ENCODE results near the gene C10orf90. TPM values are rescaled to one million over a fixed set of nuclear protein-coding genes. Genes with fewer than 3 reads are reported as not detected.

The C10orf90 gene
- total and polyA plus RNA-seq, 11 donors = not detected

GRCh38 chr10:126659750-126660149 is 10.7 kb downstream of the C10orf90 start:
- no peaks in the 10 kb centered on the region for H3K36me3 ChIP-seq
- intact Hi-C loops (cut with DNase I) = no loop called here
- WGBS, 4 donors = 58 to 69% (median 65%) methylated on average over 4 of the region's 4 CpGs
- H3K27me3 ChIP-seq = peaks cover 0 to 5% (median 0%) of the 10 kb centered on the region in 9 donors
- no peak overlapping the region for H3K4me3 ChIP-seq
- no peak overlapping the region for H3K27ac ChIP-seq
- H3K4me1 ChIP-seq = peaks cover 0 to 15% (median 0%) of the 10 kb centered on the region in 12 donors
- TF ChIP-seq, protein P1, sequence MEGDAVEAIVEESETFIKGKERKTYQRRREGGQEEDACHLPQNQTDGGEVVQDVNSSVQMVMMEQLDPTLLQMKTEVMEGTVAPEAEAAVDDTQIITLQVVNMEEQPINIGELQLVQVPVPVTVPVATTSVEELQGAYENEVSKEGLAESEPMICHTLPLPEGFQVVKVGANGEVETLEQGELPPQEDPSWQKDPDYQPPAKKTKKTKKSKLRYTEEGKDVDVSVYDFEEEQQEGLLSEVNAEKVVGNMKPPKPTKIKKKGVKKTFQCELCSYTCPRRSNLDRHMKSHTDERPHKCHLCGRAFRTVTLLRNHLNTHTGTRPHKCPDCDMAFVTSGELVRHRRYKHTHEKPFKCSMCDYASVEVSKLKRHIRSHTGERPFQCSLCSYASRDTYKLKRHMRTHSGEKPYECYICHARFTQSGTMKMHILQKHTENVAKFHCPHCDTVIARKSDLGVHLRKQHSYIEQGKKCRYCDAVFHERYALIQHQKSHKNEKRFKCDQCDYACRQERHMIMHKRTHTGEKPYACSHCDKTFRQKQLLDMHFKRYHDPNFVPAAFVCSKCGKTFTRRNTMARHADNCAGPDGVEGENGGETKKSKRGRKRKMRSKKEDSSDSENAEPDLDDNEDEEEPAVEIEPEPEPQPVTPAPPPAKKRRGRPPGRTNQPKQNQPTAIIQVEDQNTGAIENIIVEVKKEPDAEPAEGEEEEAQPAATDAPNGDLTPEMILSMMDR (IDR thresholded peaks at IDR 0.05) = no peak
- TF ChIP-seq POLR2A (IDR thresholded peaks at IDR 0.05) = no peak
- DNase-seq (no peak), ATAC-seq (no peak)
- H3K9me3 ChIP-seq = no peaks in the 10 kb centered on the region

DNA sequence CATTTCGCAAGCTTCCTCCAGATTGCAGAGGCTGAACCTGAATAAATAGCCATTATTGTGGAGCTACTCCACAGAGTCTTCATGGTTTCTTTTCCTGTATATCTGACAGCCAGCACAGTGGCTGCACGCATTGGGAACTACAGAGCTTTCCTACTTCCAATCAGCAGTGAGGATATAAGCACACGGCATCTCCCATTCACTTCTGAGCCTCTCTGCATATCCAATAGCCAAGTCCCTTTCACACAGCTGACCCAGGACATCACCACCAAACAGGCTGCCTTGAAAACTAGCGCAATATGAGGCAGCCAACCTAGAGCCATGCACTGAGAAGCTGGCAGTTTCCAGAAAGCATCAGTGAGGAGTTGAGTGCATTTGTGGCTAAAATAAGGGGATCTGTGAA is 11.6 kb downstream of the C10orf90 start:
- no peak overlapping the region for H3K4me3 ChIP-seq
- peaks cover 0 to 5% (median 0%) of the 10 kb centered on the region in 9 donors for H3K27me3 ChIP-seq
- H3K9me3 ChIP-seq = no peaks in the 10 kb centered on the region
- TF ChIP-seq POLR2A (IDR thresholded peaks at IDR 0.05) = no peak
- TF ChIP-seq, protein P1 (IDR thresholded peaks at IDR 0.05) = no peak
- ATAC-seq (no peak), DNase-seq (no peak)
- peaks cover 0 to 13% (median 0%) of the 10 kb centered on the region in 12 donors for H3K4me1 ChIP-seq
- no peak overlapping the region for H3K27ac ChIP-seq
- intact Hi-C loops (cut with DNase I) = no loop called here
- no peaks in the 10 kb centered on the region for H3K36me3 ChIP-seq
- WGBS, 4 donors = 85 to 95% (median 89%) methylated on average over 4 of the region's 4 CpGs

GRCh38 chr10:126654579-126654978 is 15.9 kb downstream of the C10orf90 start:
- 66 to 76% (median 70%) methylated on average over 2 of the region's 2 CpGs for WGBS, 4 donors
- Histone ChIP-seq H3K36me3 (no peaks in the 10 kb centered on the region), H3K4me1 (no peaks in the 10 kb centered on the region), H3K4me3 (no peak overlapping the region), H3K27me3 (peaks cover 0 to 5% (median 0%) of the 10 kb centered on the region in 9 donors), H3K9me3 (no peaks in the 10 kb centered on the region), H3K27ac (no peak overlapping the region)
- DNase-seq (no peak), ATAC-seq (no peak)
- TF ChIP-seq POLR2A (IDR thresholded peaks at IDR 0.05) = no peak
- TF ChIP-seq, protein P1 (IDR thresholded peaks at IDR 0.05) = no peak
- intact Hi-C loops (cut with DNase I) = no loop called here

- TF ChIP-seq, protein P1 (IDR thresholded peaks at IDR 0.05) = no peak
- no peak for TF ChIP-seq POLR2A (IDR thresholded peaks at IDR 0.05)
- DNase-seq = no peak
Measured at GRCh38 chr10:126651467-126651866, 19.0 kb downstream of the C10orf90 start.

More at GRCh38 chr10:126651467-126651866, 19.0 kb downstream of the C10orf90 start:
- intact Hi-C loops (cut with DNase I) = no loop called here
- Histone ChIP-seq H3K4me3 (no peak overlapping the region), H3K27ac (no peak overlapping the region), H3K4me1 (no peaks in the 10 kb centered on the region), H3K27me3 (no peaks in the 10 kb centered on the region), H3K9me3 (no peaks in the 10 kb centered on the region), H3K36me3 (no peaks in the 10 kb centered on the region)
- no peak for ATAC-seq
- 69 to 79% (median 75%) methylated on average over 3 of the region's 3 CpGs for WGBS, 4 donors
